ENCODE data around the gene ASAP2.

- TF ChIP-seq EZH2 (IDR thresholded peaks at IDR 0.05; ENCODE audit: low read length, unreplicated experiment): no peak
- TF ChIP-seq, protein P1, sequence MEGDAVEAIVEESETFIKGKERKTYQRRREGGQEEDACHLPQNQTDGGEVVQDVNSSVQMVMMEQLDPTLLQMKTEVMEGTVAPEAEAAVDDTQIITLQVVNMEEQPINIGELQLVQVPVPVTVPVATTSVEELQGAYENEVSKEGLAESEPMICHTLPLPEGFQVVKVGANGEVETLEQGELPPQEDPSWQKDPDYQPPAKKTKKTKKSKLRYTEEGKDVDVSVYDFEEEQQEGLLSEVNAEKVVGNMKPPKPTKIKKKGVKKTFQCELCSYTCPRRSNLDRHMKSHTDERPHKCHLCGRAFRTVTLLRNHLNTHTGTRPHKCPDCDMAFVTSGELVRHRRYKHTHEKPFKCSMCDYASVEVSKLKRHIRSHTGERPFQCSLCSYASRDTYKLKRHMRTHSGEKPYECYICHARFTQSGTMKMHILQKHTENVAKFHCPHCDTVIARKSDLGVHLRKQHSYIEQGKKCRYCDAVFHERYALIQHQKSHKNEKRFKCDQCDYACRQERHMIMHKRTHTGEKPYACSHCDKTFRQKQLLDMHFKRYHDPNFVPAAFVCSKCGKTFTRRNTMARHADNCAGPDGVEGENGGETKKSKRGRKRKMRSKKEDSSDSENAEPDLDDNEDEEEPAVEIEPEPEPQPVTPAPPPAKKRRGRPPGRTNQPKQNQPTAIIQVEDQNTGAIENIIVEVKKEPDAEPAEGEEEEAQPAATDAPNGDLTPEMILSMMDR (conservative IDR thresholded peaks at IDR 0.05; ENCODE audit: low read depth, low read length): no peak
These were observed 42.6 kb downstream of the ASAP2 start for GRCh38 chr2:9249020-9249800.
